Caco-2 (cell line): ENCODE data around the gene ZDHHC20. TPM values are rescaled to one million over a fixed set of nuclear protein-coding genes. Genes with fewer than 3 reads are reported as not detected.
"Not testable (repeated sequence)": the region's sequence is repeated elsewhere in the genome, so short reads cannot be mapped to it uniquely, and the experiment has no call there.

Experiments
- BruUV-seq: library from RNA; stranded (reverse); fragments of 400-500 nt; replicated peaks from 2 replicates; lab custom pipeline; 2021; lab: Mats Ljungman, UMichigan
- CTCF ChIA-PET: fragments of 300-600 bp; sonication (Branson Sonifier 250); formaldehyde crosslinking; loops from one replicate; lab custom pipeline; 2022; ENCODE audit warnings: antibody characterized with exemption; lab: Charles Lee
- POLR2A ChIA-PET: fragments of 300-600 bp; sonication (Branson Sonifier 250); formaldehyde crosslinking; loops from one replicate; lab custom pipeline; 2022; ENCODE audit warnings: antibody characterized with exemption; lab: Charles Lee
- DNase-seq, 2 experiments: peaks; one replicate each; pipeline versions ENCODE4 v3.0.0 to v3.0.0-alpha.2; 2020 to 2022
- H3K27me3 ChIP-seq: replicated peaks from 2 replicates; pipeline ENCODE4 v1.6.0; 2011; ENCODE audit warnings: low read length; ENCODE audit not compliant: control insufficient read depth, insufficient read depth
- H3K36me3 ChIP-seq: 2 replicates; pipeline ENCODE4 v1.5.1; 2011; ENCODE audit warnings: low read length; ENCODE audit not compliant: control insufficient read depth, insufficient read depth
- H3K4me1 ChIP-seq: fragments of 250-450 bp; sonication (Bioruptor Pico); 2 replicates; pipeline ENCODE4 v1.5.1; 2020; ENCODE audit warnings: mild to moderate bottlenecking
- H3K4me3 ChIP-seq: 2 replicates; pipeline ENCODE4 v1.5.1; 2011; ENCODE audit warnings: low read depth, mild to moderate bottlenecking, control low read depth, low read length
- H3K9me3 ChIP-seq: fragments of 250-450 bp; sonication (Bioruptor Pico); 2 replicates; pipeline ENCODE4 v1.5.1; 2020; ENCODE audit warnings: mild to moderate bottlenecking, moderate library complexity
- H3K27ac Mint-ChIP-seq: one replicate; pipeline ENCODE4 v1.8.0; 2022; ENCODE audit warnings: mixed read lengths; ENCODE audit not compliant: unreplicated experiment
- H3K27me3 Mint-ChIP-seq: one replicate; pipeline ENCODE4 v1.8.0; 2022; ENCODE audit warnings: mixed read lengths; ENCODE audit not compliant: insufficient read depth, unreplicated experiment
- H3K36me3 Mint-ChIP-seq: one replicate; pipeline ENCODE4 v1.8.0; 2022; ENCODE audit warnings: mild to moderate bottlenecking, mixed read lengths; ENCODE audit not compliant: insufficient read depth, unreplicated experiment
- H3K4me1 Mint-ChIP-seq: one replicate; pipeline ENCODE4 v1.8.0; 2022; ENCODE audit warnings: low read depth, mixed read lengths; ENCODE audit not compliant: unreplicated experiment
- H3K4me3 Mint-ChIP-seq: one replicate; pipeline ENCODE4 v1.8.0; 2022; ENCODE audit warnings: mild to moderate bottlenecking, moderate library complexity, mixed read lengths; ENCODE audit not compliant: unreplicated experiment
- H3K9me3 Mint-ChIP-seq: one replicate; pipeline ENCODE4 v1.8.0; 2022; ENCODE audit warnings: mixed read lengths; ENCODE audit not compliant: unreplicated experiment
- intact Hi-C: fragments of 100-400 bp; cut with micrococcal nuclease; formaldehyde crosslinking; loops from one replicate; pipeline ENCODE4 v1.10.0; 2022; ENCODE audit not compliant: unreplicated experiment
- total RNA-seq: library from RNA; stranded (reverse); gene quantifications from 2 replicates; pipeline ENCODE4 v1.2.3, GENCODE V29; 2022
- TF ChIP-seq, protein P1 (sequence below), 2 experiments: fragments of 200-600 bp in 1 of 2; IDR thresholded peaks; 1 replicate in 1 of 2; 2 replicates in 1 of 2; pipeline versions ENCODE4 v1.5.1 to v1.8.0; 2011 to 2022; ENCODE audit warnings: antibody characterized with exemption in 1 of 2, control low read depth in 1 of 2, inconsistent platforms in 1 of 2, low read depth in 1 of 2, low read length in 1 of 2, mild to moderate bottlenecking in 1 of 2, moderate library complexity in 1 of 2; ENCODE audit not compliant: insufficient read depth in 1 of 2, severe bottlenecking in 1 of 2, unreplicated experiment in 1 of 2

ZDHHC20 gene
- total RNA-seq, 1 experiment from 2014 or later, result 87.9 TPM

DNA sequence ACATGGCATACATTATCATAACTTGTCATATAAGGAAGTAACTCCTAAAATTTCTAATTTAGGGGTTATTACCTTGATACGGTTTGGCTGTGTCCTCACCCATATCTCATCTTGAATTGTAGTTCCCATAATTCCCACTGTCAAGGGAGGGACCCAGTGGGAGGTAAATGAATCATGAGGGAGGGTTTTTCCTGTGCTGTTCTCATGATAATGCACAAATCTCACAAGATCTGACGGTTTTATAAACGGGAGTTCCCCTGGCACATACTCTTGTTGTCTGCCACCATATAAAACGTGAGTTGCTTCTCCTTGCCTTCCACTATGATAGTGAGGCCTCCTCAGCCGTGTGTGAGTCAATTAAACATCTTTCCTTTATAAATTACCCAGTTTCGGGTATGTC, 76.0 kb downstream of the ZDHHC20 start:
- DNase-seq, result no peak
- POLR2A ChIA-PET, result no interaction called here
- Histone ChIP-seq H3K27me3 (no peaks in the 10 kb centered on the region), H3K9me3 (peaks cover 12% of the 10 kb centered on the region; the same call in 1 of the 2 replicates), H3K36me3 (peaks cover 1% of the 10 kb centered on the region; the same call in 1 of the 2 replicates), H3K4me3 (no peak overlapping the region), H3K4me1 (no peaks in the 10 kb centered on the region)
- TF ChIP-seq, protein P1, sequence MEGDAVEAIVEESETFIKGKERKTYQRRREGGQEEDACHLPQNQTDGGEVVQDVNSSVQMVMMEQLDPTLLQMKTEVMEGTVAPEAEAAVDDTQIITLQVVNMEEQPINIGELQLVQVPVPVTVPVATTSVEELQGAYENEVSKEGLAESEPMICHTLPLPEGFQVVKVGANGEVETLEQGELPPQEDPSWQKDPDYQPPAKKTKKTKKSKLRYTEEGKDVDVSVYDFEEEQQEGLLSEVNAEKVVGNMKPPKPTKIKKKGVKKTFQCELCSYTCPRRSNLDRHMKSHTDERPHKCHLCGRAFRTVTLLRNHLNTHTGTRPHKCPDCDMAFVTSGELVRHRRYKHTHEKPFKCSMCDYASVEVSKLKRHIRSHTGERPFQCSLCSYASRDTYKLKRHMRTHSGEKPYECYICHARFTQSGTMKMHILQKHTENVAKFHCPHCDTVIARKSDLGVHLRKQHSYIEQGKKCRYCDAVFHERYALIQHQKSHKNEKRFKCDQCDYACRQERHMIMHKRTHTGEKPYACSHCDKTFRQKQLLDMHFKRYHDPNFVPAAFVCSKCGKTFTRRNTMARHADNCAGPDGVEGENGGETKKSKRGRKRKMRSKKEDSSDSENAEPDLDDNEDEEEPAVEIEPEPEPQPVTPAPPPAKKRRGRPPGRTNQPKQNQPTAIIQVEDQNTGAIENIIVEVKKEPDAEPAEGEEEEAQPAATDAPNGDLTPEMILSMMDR (IDR thresholded peaks at IDR 0.05; ENCODE audit: insufficient read depth in 1 of 2, low read depth in 1 of 2, low read length in 1 of 2, severe bottlenecking in 1 of 2, unreplicated experiment in 1 of 2), result no peak
- peaks cover 53% of the 10 kb centered on the region for H3K36me3 Mint-ChIP-seq
- no peaks in the 10 kb centered on the region for H3K4me1 Mint-ChIP-seq
- H3K9me3 Mint-ChIP-seq, result peaks cover 15% of the 10 kb centered on the region
- CTCF ChIA-PET, result no interaction called here
- no peak overlapping the region for H3K4me3 Mint-ChIP-seq
- H3K27me3 Mint-ChIP-seq, result no peaks in the 10 kb centered on the region
- intact Hi-C loops, result loop anchor here (10.0 kb wide), 1 partner anchor 88 kb away; no protein-coding TSS in a partner anchor
- H3K27ac Mint-ChIP-seq, result no peak overlapping the region
- no TSS peak for BruUV-seq

DNA sequence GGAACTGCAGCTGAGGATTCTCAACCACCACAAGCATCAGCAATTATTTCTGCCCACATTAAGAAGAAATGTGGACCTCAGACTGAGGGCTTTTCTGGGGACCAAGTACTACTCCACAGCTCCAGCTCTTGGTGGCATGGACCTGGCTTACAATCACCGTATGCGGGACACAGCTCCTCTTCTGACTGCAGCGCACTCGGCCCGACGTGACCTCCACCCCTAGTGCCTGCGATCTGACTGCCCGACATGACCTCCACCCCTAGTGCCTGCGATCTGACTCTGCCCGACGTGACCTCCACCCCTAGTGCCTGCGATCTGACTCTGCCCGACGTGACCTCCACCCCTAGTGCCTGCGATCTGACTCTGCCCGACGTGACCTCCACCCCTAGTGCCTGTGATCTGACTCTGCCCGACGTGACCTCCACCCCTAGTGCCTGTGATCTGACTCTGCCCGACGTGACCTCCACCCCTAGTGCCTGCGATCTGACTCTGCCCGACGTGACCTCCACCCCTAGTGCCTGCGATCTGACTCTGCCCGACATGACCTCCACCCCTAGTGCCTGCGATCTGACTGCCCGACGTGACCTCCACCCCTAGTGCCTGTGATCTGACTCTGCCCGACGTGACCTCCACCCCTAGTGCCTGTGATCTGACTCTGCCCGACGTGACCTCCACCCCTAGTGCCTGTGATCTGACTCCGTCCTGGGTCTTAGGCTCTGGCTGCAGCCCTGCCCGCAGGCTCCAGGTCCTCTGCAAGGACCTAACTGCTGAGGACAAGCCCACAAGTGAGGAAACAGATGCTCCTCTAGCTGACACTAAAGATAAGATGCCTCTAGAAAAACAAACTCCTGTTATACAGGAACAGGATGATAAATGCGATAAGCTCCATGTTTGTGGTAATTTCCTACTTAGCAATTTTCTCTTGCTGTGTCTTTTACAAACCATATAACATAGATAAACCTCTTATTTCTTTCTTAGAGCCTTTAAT, 81.8 kb downstream of the ZDHHC20 start:
- peaks cover 48% of the 10 kb centered on the region for H3K36me3 Mint-ChIP-seq
- H3K4me1 ChIP-seq, BruUV-seq, DNase-seq, H3K36me3 ChIP-seq, H3K4me1 Mint-ChIP-seq, POLR2A ChIA-PET, H3K27me3 Mint-ChIP-seq, H3K9me3 Mint-ChIP-seq, H3K4me3 ChIP-seq, H3K4me3 Mint-ChIP-seq, H3K9me3 ChIP-seq, H3K27me3 ChIP-seq, CTCF ChIA-PET, intact Hi-C loops, H3K27ac Mint-ChIP-seq: not testable (repeated sequence)

DNA sequence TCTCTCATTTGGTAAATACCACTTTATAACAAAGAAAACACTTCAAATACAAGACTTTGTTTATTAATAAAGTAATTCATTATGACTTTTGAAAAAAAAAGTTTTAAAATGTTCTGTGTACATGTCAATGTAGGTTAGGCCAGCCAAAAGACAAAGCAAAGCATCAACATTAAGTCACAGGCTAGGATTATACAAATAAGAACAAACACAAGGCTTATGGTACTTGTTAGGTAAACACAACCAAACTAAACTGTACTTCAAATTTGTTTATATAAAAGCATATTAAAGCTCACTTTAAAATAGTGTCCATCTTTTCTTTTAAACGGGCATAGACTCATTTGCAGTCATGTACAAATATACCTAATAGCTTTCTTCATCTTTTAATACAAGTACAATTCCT, 86.6 kb downstream of the ZDHHC20 start:
- ChIA-PET POLR2A (no interaction called here), CTCF (no interaction called here)
- no peak for DNase-seq
- Histone ChIP-seq H3K4me1 (no peaks in the 10 kb centered on the region), H3K9me3 (no peaks in the 10 kb centered on the region), H3K36me3 (peaks cover 2% of the 10 kb centered on the region; the same call in 1 of the 2 replicates), H3K4me3 (no peak overlapping the region), H3K27me3 (no peaks in the 10 kb centered on the region)
- no peaks in the 10 kb centered on the region for H3K4me1 Mint-ChIP-seq
- H3K36me3 Mint-ChIP-seq, result peaks cover 15% of the 10 kb centered on the region
- H3K27ac Mint-ChIP-seq, result no peak overlapping the region
- no TSS peak for BruUV-seq
- H3K4me3 Mint-ChIP-seq, result no peak overlapping the region
- intact Hi-C loops, result no loop called here
- H3K27me3 Mint-ChIP-seq, result no peaks in the 10 kb centered on the region
- H3K9me3 Mint-ChIP-seq, result no peaks in the 10 kb centered on the region
- TF ChIP-seq, protein P1 (IDR thresholded peaks at IDR 0.05; ENCODE audit: insufficient read depth in 1 of 2, low read depth in 1 of 2, low read length in 1 of 2, severe bottlenecking in 1 of 2, unreplicated experiment in 1 of 2), result no peak
